ENCODE data around the gene GAK.

DNA sequence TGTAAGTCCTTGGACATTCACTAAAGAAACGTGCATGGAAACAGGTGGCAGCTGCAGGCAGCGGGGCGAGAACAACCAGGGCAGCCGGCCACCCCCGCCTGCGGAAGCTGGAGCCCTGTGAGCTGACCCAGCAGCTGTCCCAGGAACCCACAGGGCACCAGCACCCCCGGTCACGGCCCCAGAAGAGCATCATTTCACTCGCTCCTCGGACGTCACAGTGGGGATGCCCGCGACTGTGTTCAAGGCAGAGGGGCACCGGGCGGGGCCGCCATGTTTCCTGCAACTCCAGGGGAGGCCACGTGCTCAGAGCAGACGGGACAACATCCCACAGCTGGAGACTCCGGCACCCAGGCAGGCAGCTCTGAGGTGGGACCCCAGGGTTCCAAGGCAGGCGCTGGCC, 61.2 kb downstream of the GAK start:
- no peak for TF ChIP-seq EZH2 (IDR thresholded peaks at IDR 0.05)
- no peak for TF ChIP-seq CTCF (IDR thresholded peaks at IDR 0.05)
